ACHN (cell line): ENCODE data around the gene LARP4B.

ENCODE experiments used
- DNase-seq: peaks from one replicate; pipeline ENCODE4 v3.0.0-alpha.2; 2015
- in situ Hi-C: cut with HindIII; loops from 2 replicates; pipeline ENCODE4 v1.10.0; 2017; ENCODE audit warnings: low sequenced_read_pairs, low pct_ligation_motif_present, low pct_unique_long_range_greater_than_20kb

Gene LARP4B

GRCh38 chr10:895324-895723 lies 36.2 kb downstream of the LARP4B start:
- no peak for DNase-seq
- in situ Hi-C loops, result no loop called here

GRCh38 chr10:878895-879294 lies 52.6 kb downstream of the LARP4B start:
- in situ Hi-C loops, result no loop called here
- DNase-seq, result no peak

- no peak for DNase-seq
- in situ Hi-C loops, result no loop called here
These were observed 53.2 kb downstream of the LARP4B start for GRCh38 chr10:878333-878759.

GRCh38 chr10:876438-876837 lies 55.1 kb downstream of the LARP4B start:
- DNase-seq, result no peak
- in situ Hi-C loops, result no loop called here

GRCh38 chr10:873020-873419 lies 58.5 kb downstream of the LARP4B start:
- in situ Hi-C loops, result no loop called here
- DNase-seq, result no peak

GRCh38 chr10:871951-872403 lies 59.5 kb downstream of the LARP4B start:
- DNase-seq, result no peak
- in situ Hi-C loops, result no loop called here

- in situ Hi-C loops, result no loop called here
- DNase-seq, result no peak
These were observed 60.8 kb downstream of the LARP4B start for GRCh38 chr10:870564-871166.

- DNase-seq, result no peak
- in situ Hi-C loops, result no loop called here
These were observed 62.3 kb downstream of the LARP4B start for GRCh38 chr10:869171-869570.

GRCh38 chr10:867807-868206 lies 63.7 kb downstream of the LARP4B start:
- in situ Hi-C loops, result no loop called here
- no peak for DNase-seq

GRCh38 chr10:866577-866941 lies 64.9 kb downstream of the LARP4B start:
- DNase-seq, result no peak
- in situ Hi-C loops, result no loop called here

- DNase-seq, result no peak
- in situ Hi-C loops, result no loop called here
These were observed 65.5 kb downstream of the LARP4B start for GRCh38 chr10:865924-866576.

- DNase-seq, result no peak
- in situ Hi-C loops, result no loop called here
These were observed 66.2 kb downstream of the LARP4B start for GRCh38 chr10:865257-865656.

GRCh38 chr10:860519-860918 lies 71.0 kb downstream of the LARP4B start:
- no peak for DNase-seq
- in situ Hi-C loops, result no loop called here

GRCh38 chr10:856416-857157 lies 74.9 kb downstream of the LARP4B start:
- no peak for DNase-seq
- in situ Hi-C loops, result no loop called here

- in situ Hi-C loops, result no loop called here
- no peak for DNase-seq
These were observed 75.8 kb downstream of the LARP4B start for GRCh38 chr10:855671-856070.

- no peak for DNase-seq
- in situ Hi-C loops, result no loop called here
These were observed 76.4 kb downstream of the LARP4B start for GRCh38 chr10:855079-855478.

GRCh38 chr10:853017-853416 lies 78.5 kb downstream of the LARP4B start:
- in situ Hi-C loops, result no loop called here
- no peak for DNase-seq

- DNase-seq, result no peak
- in situ Hi-C loops, result no loop called here
These were observed 79.1 kb downstream of the LARP4B start for GRCh38 chr10:852386-852785.

GRCh38 chr10:851901-852300 lies 79.6 kb downstream of the LARP4B start:
- DNase-seq, result no peak
- in situ Hi-C loops, result no loop called here

- in situ Hi-C loops, result no loop called here
- no peak for DNase-seq
These were observed 81.4 kb downstream of the LARP4B start for GRCh38 chr10:850093-850492.
